Ascending aorta (tissue), 2 donors: Measurements from ENCODE around the gene ZIC1. TPM values are rescaled to one million over a fixed set of nuclear protein-coding genes. Genes with fewer than 3 reads are reported as not detected.

Experiments used
- DNase-seq, 2 donors: peaks; one replicate each; pipeline ENCODE4 v3.0.0-alpha.2; 2019; ENCODE audit warnings: low spot score in 2 of 2
- H3K27ac ChIP-seq, 2 donors: fragments of 200-600 bp; sonication (generic); one replicate each; pipeline ENCODE4 v1.5.1; 2016 to 2017; ENCODE audit warnings: mild to moderate bottlenecking in 1 of 2
- H3K27me3 ChIP-seq: fragments of 200-600 bp; sonication (generic); one replicate; pipeline ENCODE4 v1.5.1; 2017
- H3K36me3 ChIP-seq, 2 donors: fragments of 200-600 bp; sonication (generic); one replicate each; pipeline ENCODE4 v1.5.1; 2016
- H3K4me1 ChIP-seq, 2 donors: fragments of 200-600 bp; sonication (generic); one replicate each; pipeline ENCODE4 v1.5.1; 2016 to 2017; ENCODE audit warnings: mild to moderate bottlenecking in 1 of 2
- H3K4me3 ChIP-seq, 2 donors: fragments of 200-600 bp; sonication (generic); one replicate each; pipeline ENCODE4 v1.5.1; 2016 to 2017; ENCODE audit warnings: mild to moderate bottlenecking in 1 of 2
- H3K9me3 ChIP-seq, 2 donors: fragments of 200-600 bp; sonication (generic); one replicate each; pipeline ENCODE4 v1.5.1; 2016
- intact Hi-C: fragments of 100-400 bp; cut with DNase I; formaldehyde crosslinking; loops from one replicate; pipeline ENCODE4 v1.15.1; 2023
- total RNA-seq: library from RNA; depleted of rRNA; stranded (reverse); fragments of >200 nt; gene quantifications from one replicate; pipeline ENCODE4 v1.1.0, GENCODE V29; 2016
- TF ChIP-seq, protein P1 (sequence below), 3 experiments: fragments of 200-600 bp in 2 of 3; fragments of 450-650 bp in 1 of 3; sonication (generic) in 2 of 3; IDR thresholded peaks; one replicate each; pipeline ENCODE4 v1.5.1; 2016 to 2019; ENCODE audit warnings: antibody characterized with exemption in 3 of 3, mild to moderate bottlenecking in 1 of 3, moderate library complexity in 1 of 3

Gene ZIC1
- total RNA-seq, 1 donor from 2014 or later = 1.5 TPM

DNA sequence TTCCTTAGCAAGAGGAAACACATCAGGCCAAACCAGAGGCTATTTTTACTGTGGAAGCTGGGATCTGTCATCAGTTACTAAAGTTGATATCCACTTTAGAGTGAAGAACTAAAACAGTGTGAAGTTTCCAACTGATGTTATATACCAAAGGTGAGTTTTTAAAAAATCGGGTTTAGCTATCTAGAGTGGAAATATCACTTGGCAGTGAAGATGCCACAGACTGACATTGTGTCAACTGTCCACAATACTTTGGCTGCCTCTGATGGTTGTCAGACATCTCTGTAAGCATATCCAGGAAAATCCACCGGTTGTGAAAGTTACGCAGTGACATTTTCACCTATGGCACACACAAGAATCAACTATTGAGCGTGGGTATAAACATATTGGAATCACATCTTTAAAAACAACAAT, 9.2 kb downstream of the ZIC1 start:
- H3K4me1 ChIP-seq = peaks cover 0 to 7% of the 10 kb centered on the region in 2 donors
- peaks cover 48% of the 10 kb centered on the region for H3K27me3 ChIP-seq
- DNase-seq = no peak
- H3K27ac ChIP-seq = no peak overlapping the region
- intact Hi-C loops = no loop called here
- TF ChIP-seq, protein P1, sequence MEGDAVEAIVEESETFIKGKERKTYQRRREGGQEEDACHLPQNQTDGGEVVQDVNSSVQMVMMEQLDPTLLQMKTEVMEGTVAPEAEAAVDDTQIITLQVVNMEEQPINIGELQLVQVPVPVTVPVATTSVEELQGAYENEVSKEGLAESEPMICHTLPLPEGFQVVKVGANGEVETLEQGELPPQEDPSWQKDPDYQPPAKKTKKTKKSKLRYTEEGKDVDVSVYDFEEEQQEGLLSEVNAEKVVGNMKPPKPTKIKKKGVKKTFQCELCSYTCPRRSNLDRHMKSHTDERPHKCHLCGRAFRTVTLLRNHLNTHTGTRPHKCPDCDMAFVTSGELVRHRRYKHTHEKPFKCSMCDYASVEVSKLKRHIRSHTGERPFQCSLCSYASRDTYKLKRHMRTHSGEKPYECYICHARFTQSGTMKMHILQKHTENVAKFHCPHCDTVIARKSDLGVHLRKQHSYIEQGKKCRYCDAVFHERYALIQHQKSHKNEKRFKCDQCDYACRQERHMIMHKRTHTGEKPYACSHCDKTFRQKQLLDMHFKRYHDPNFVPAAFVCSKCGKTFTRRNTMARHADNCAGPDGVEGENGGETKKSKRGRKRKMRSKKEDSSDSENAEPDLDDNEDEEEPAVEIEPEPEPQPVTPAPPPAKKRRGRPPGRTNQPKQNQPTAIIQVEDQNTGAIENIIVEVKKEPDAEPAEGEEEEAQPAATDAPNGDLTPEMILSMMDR (IDR thresholded peaks at IDR 0.05) = no peak
- H3K36me3 ChIP-seq = no peaks in the 10 kb centered on the region
- no peaks in the 10 kb centered on the region for H3K9me3 ChIP-seq
- no peak overlapping the region for H3K4me3 ChIP-seq

DNA sequence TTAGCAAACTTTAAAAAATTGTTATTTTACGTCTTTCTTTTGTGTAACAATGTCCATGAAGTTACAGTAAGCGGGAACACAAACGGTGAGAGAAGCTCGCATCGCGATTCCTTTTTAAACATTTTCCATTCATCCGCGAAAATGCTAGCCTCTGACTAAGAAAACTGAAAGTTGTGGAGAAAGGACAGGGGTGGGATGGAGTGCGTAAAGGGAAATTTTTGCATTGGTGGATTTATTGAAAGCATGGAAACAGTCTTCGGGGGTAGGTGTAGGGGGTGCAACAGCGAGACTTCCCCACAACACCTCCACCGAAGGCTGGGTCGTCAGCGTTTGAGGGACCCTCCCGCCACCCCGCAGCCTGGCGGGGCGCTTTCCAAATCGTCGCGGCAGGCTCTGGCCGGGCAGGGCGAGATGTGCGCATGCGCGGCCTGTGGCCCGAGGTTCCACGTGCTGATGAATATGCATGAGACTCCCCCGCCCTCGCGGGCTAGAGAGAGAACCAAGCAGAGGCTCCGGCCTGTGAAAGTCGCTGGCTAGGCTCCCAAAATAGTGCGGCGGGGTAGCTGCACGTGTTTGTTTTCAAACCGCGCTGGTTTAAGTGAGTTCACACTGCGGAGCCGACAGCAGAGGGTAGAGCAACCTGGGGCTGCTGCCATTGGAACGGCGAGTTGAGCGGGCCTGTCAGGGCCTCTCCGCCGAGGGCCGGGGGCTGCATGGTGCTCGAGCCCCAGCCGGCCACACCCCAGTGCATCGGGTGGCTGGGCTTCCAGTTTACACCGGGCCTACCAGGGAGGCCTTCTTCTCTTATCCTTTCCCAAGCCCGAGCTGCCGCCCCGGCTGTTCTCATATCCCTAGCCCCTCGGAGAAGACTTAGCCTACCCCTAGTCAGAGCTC, 9.9 kb downstream of the ZIC1 start:
- peaks cover 0 to 7% of the 10 kb centered on the region in 2 donors for H3K4me1 ChIP-seq
- DNase-seq = peak in 1 of 2 donors; percentile 75
- peak overlapping the region; percentile 45 for H3K4me3 ChIP-seq
- H3K27ac ChIP-seq = no peak overlapping the region
- intact Hi-C loops = no loop called here
- H3K9me3 ChIP-seq = no peaks in the 10 kb centered on the region
- H3K27me3 ChIP-seq = peaks cover 48% of the 10 kb centered on the region
- TF ChIP-seq, protein P1 (IDR thresholded peaks at IDR 0.05) = no peak
- H3K36me3 ChIP-seq = no peaks in the 10 kb centered on the region

DNA sequence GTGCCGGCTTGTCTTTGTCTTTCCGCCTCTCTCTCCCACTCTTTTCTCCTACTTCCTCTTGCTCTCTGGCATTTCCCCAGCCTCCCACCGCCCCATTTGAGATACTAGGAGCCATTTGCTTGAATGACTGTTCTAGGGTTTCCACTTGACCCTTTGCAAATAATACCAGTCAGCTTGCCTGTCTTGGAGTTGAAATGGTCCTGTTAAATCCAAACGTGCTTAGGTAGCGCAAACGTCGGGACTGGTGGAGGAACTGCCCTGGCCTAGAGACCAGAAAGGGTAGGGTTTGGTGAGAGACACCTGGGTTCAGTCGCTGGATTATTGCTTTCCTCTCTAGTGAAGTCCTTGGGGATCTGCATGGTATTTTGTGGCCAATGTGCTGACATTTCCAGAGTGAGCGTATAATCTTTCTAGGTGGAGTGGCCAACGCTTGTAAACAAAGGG, 10.6 kb downstream of the ZIC1 start:
- no peaks in the 10 kb centered on the region for H3K36me3 ChIP-seq
- peaks cover 43% of the 10 kb centered on the region for H3K27me3 ChIP-seq
- no peak for DNase-seq
- intact Hi-C loops = no loop called here
- H3K4me3 ChIP-seq = no peak overlapping the region
- no peaks in the 10 kb centered on the region for H3K9me3 ChIP-seq
- H3K4me1 ChIP-seq = peaks cover 0 to 7% of the 10 kb centered on the region in 2 donors
- TF ChIP-seq, protein P1 (IDR thresholded peaks at IDR 0.05) = no peak
- H3K27ac ChIP-seq = no peak overlapping the region

DNA sequence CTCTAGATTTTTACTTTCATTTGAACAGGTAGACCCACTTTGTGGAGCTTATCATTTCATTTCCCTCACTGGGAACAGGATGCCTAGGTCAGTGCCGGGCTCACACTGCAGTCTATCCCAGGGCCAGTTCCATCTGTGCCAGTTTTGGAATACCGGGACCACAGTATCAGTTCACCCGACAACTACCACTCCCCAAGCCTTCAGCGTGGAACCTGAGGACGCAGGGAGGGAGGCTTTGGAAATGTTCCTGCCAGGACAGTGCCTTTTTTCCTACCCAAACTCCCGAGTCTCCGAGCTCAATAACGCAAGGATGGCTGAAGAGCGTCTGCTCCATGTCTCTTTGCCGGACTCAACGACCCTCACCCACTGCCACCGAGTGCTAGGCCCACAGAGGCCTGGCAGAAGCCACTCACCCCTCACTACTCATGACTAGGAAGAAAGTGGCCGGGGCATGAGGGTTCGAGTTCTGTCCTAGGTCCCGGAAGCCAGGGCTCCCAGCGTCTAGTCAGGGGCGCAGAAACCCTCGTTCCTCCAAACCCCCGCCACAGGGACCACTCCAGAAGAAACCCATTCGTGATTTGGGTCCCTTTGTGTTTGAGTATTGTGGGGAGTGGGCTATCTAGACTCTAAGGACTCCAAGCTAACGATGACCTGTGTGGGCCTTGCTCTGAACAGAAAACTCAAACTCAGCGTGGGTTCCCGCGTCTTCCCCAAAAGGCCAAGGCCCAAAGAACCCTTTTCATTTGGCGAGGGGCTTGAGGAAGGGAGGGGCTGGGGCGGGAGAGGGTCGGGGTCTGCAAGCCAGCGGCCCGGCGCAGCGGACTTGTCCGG, 11.4 kb downstream of the ZIC1 start:
- peaks cover 0 to 7% of the 10 kb centered on the region in 2 donors for H3K4me1 ChIP-seq
- H3K27me3 ChIP-seq = peaks cover 40% of the 10 kb centered on the region
- H3K36me3 ChIP-seq = no peaks in the 10 kb centered on the region
- TF ChIP-seq, protein P1 (IDR thresholded peaks at IDR 0.05) = no peak
- no peaks in the 10 kb centered on the region for H3K9me3 ChIP-seq
- intact Hi-C loops = no loop called here
- DNase-seq = no peak
- H3K4me3 ChIP-seq = no peak overlapping the region
- no peak overlapping the region for H3K27ac ChIP-seq

DNA sequence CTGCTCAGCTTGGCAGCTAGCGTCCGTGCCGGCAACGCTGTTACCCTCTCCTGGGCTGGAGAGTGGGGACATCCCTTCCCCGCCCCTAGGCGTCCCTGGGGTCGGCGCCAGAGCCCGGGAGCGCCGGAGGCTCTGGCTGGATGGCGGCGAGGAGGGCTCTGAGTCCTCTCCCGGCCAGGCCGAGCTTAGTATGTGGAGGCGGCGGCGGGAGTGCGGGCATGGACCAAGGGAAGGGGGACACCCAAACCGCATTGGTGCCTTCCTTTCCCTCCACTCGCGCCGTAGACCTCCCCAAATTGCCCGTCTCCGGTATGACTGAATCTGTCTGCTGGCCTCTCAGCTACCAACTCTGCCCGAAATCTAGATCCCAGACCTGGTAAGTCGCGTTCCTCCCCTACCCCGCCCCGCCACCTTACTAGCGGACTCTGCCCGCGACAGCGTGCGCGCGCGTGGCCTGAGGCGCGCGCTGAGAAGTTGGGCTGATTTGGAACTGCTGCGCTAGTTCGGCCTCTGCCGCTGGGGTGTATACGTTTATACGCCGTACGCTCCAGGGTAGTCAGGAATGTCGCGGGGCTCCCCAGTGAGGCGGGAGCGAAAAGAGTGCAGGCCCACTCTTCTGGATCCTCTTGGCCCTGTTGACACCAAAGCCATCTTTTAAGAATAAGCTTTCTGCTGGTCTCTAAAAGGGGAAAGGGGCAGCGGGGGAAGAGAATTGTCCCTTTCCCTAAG, 12.2 kb downstream of the ZIC1 start:
- Histone ChIP-seq H3K27ac (no peak overlapping the region), H3K4me3 (peak overlapping the region in 1 of 2 donors; percentile 13), H3K4me1 (peaks cover 0 to 7% of the 10 kb centered on the region in 2 donors), H3K27me3 (peaks cover 40% of the 10 kb centered on the region), H3K9me3 (no peaks in the 10 kb centered on the region), H3K36me3 (no peaks in the 10 kb centered on the region)
- TF ChIP-seq, protein P1 (IDR thresholded peaks at IDR 0.05) = no peak
- intact Hi-C loops = no loop called here
- no peak for DNase-seq
